Mucosa of stomach (tissue), 1 donor: ENCODE measurements around the gene ATP1A1.

ENCODE experiments used
- H3K27me3 ChIP-seq: one replicate; pipeline ENCODE4 v1.7.0; 2013; ENCODE audit warnings: mild to moderate bottlenecking, low read length; ENCODE audit not compliant: control insufficient read depth, insufficient read depth
- H3K36me3 ChIP-seq: one replicate; pipeline ENCODE4 v1.7.0; 2013; ENCODE audit warnings: low read length; ENCODE audit not compliant: control insufficient read depth, insufficient read depth
- H3K4me1 ChIP-seq: one replicate; pipeline ENCODE4 v1.7.0; 2013; ENCODE audit warnings: mild to moderate bottlenecking, low read length; ENCODE audit not compliant: control insufficient read depth, insufficient read depth
- H3K4me3 ChIP-seq: one replicate; pipeline ENCODE4 v1.7.0; 2013; ENCODE audit warnings: low read length
- H3K9ac ChIP-seq: one replicate; pipeline ENCODE4 v1.7.0; 2013; ENCODE audit warnings: mild to moderate bottlenecking, low read length, moderate library complexity
- H3K9me3 ChIP-seq: one replicate; pipeline ENCODE4 v1.7.0; 2013; ENCODE audit warnings: mild to moderate bottlenecking, low read length, moderate library complexity; ENCODE audit not compliant: control insufficient read depth
- donor health status: Pancreatic carcinoma.

Gene ATP1A1

GRCh38 chr1:116446686-116447085 lies 73.6 kb downstream of the ATP1A1 start:
- Histone ChIP-seq H3K27me3 (peaks cover 7% of the 10 kb centered on the region), H3K36me3 (no peaks in the 10 kb centered on the region), H3K4me3 (no peak overlapping the region), H3K4me1 (no peaks in the 10 kb centered on the region), H3K9me3 (no peaks in the 10 kb centered on the region), H3K9ac (no peak overlapping the region)

- H3K4me1 ChIP-seq = no peaks in the 10 kb centered on the region
- H3K36me3 ChIP-seq = no peaks in the 10 kb centered on the region
- no peaks in the 10 kb centered on the region for H3K9me3 ChIP-seq
- H3K4me3 ChIP-seq = no peak overlapping the region
- no peak overlapping the region for H3K9ac ChIP-seq
- peaks cover 3% of the 10 kb centered on the region for H3K27me3 ChIP-seq
These were observed 75.8 kb downstream of the ATP1A1 start for GRCh38 chr1:116448785-116449385.

- Histone ChIP-seq H3K36me3 (no peaks in the 10 kb centered on the region), H3K4me3 (no peak overlapping the region), H3K9me3 (no peaks in the 10 kb centered on the region), H3K4me1 (no peaks in the 10 kb centered on the region), H3K27me3 (peaks cover 3% of the 10 kb centered on the region), H3K9ac (no peak overlapping the region)
These were observed 76.5 kb downstream of the ATP1A1 start for GRCh38 chr1:116449578-116449977.

GRCh38 chr1:116451702-116452101 lies 78.7 kb downstream of the ATP1A1 start:
- H3K36me3 ChIP-seq = no peaks in the 10 kb centered on the region
- H3K4me1 ChIP-seq = no peaks in the 10 kb centered on the region

GRCh38 chr1:116453481-116453880 lies 80.4 kb downstream of the ATP1A1 start:
- Histone ChIP-seq H3K36me3 (no peaks in the 10 kb centered on the region), H3K4me1 (no peaks in the 10 kb centered on the region), H3K4me3 (no peak overlapping the region), H3K27me3 (no peaks in the 10 kb centered on the region), H3K9ac (no peak overlapping the region), H3K9me3 (no peaks in the 10 kb centered on the region)

More at GRCh38 chr1:116451702-116452101, 78.7 kb downstream of the ATP1A1 start:
- Histone ChIP-seq H3K9me3 (no peaks in the 10 kb centered on the region), H3K9ac (no peak overlapping the region), H3K27me3 (no peaks in the 10 kb centered on the region), H3K4me3 (no peak overlapping the region)

- Histone ChIP-seq H3K9me3 (no peaks in the 10 kb centered on the region), H3K4me3 (no peak overlapping the region), H3K4me1 (no peaks in the 10 kb centered on the region), H3K36me3 (no peaks in the 10 kb centered on the region), H3K9ac (no peak overlapping the region), H3K27me3 (no peaks in the 10 kb centered on the region)
These were observed 80.9 kb downstream of the ATP1A1 start for GRCh38 chr1:116453906-116454305.
